Measurements from ENCODE around the gene KIAA0319L. TPM values are rescaled to one million over a fixed set of nuclear protein-coding genes. Genes with fewer than 3 reads are reported as not detected.
"Not testable (repeated sequence)": the region's sequence is repeated elsewhere in the genome, so short reads cannot be mapped to it uniquely, and the experiment has no call there.

KIAA0319L gene
- total RNA-seq, 6 experiments from 2014 or later: 30.5 to 39.0 (median 31.8) TPM

DNA sequence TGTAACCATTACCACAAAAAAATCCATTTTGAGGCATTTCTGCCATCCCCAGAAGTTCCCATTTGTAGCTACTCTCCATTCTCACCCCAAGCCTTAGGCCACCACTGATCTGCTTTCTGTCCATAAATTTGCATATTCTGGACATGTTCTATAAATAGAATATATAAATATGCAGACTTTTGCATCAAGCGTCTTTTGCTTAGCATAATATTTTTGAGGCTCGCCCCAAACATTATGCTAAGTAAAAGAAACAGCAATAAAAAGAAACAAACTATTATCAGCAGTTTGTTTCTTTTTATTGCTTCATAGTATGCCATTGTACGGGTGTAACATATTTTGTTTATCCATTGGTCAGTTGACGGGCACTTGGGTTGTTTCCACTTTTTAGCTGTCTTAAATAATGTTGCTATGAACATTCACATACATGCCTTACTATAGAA is 23.8 kb upstream of the KIAA0319L start:
- Mint-ChIP-seq H3K9me3 (no peaks in the 10 kb centered on the region), H3K27me3 (ENCODE audit: insufficient read depth) (peaks cover 12% of the 10 kb centered on the region), H3K36me3 (ENCODE audit: low read depth) (no peaks in the 10 kb centered on the region), H3K4me1 (ENCODE audit: low read depth) (peaks cover 12% of the 10 kb centered on the region), H3K27ac (no peak overlapping the region), H3K4me3 (no peak overlapping the region)
- no peak for DNase-seq
- no peak for TF ChIP-seq CTCF (IDR thresholded peaks at IDR 0.05)

DNA sequence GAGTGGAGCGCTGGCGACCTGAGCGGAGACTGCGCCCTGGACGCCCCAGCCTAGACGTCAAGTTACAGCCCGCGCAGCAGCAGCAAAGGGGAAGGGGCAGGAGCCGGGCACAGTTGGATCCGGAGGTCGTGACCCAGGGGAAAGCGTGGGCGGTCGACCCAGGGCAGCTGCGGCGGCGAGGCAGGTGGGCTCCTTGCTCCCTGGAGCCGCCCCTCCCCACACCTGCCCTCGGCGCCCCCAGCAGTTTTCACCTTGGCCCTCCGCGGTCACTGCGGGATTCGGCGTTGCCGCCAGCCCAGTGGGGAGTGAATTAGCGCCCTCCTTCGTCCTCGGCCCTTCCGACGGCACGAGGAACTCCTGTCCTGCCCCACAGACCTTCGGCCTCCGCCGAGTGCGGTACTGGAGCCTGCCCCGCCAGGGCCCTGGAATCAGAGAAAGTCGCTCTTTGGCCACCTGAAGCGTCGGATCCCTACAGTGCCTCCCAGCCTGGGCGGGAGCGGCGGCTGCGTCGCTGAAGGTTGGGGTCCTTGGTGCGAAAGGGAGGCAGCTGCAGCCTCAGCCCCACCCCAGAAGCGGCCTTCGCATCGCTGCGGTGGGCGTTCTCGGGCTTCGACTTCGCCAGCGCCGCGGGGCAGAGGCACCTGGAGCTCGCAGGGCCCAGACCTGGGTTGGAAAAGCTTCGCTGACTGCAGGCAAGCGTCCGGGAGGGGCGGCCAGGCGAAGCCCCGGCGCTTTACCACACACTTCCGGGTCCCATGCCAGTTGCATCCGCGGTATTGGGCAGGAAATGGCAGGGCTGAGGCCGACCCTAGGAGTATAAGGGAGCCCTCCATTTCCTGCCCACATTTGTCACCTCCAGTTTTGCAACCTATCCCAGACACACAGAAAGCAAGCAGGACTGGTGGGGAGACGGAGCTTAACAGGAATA is 20.1 kb upstream of the KIAA0319L start:
- Mint-ChIP-seq H3K27ac (no peak overlapping the region), H3K9me3 (no peaks in the 10 kb centered on the region)

DNA sequence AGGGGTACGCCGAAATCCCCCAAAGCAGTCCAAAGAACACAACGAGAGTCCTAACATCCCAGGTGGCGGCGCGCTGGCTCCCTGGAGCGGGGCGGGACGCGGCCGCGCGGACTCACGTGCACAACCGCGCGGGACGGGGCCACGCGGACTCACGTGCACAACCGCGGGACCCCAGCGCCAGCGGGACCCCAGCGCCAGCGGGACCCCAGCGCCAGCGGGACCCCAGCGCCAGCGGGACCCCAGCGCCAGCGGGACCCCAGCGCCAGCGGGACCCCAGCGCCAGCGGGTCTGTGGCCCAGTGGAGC is 19.5 kb upstream of the KIAA0319L start:
- Mint-ChIP-seq H3K27me3 (ENCODE audit: insufficient read depth) (peaks cover 24% of the 10 kb centered on the region), H3K4me1 (ENCODE audit: low read depth) (peaks cover 26% of the 10 kb centered on the region)
- H3K9me3 Mint-ChIP-seq; H3K27ac Mint-ChIP-seq; H3K4me3 Mint-ChIP-seq; H3K36me3 Mint-ChIP-seq (ENCODE audit: low read depth); DNase-seq: not testable (repeated sequence)

More for the DNA sequence above, 20.1 kb upstream of the KIAA0319L start:
- TF ChIP-seq CTCF (IDR thresholded peaks at IDR 0.05): no peak
- H3K27me3 Mint-ChIP-seq (ENCODE audit: insufficient read depth): peaks cover 20% of the 10 kb centered on the region
- peak overlapping the region; percentile 29; the same call in 1 of the 2 replicates for H3K4me3 Mint-ChIP-seq
- H3K4me1 Mint-ChIP-seq (ENCODE audit: low read depth): peaks cover 20% of the 10 kb centered on the region
- H3K36me3 Mint-ChIP-seq (ENCODE audit: low read depth): no peaks in the 10 kb centered on the region
- DNase-seq: no peak

DNA sequence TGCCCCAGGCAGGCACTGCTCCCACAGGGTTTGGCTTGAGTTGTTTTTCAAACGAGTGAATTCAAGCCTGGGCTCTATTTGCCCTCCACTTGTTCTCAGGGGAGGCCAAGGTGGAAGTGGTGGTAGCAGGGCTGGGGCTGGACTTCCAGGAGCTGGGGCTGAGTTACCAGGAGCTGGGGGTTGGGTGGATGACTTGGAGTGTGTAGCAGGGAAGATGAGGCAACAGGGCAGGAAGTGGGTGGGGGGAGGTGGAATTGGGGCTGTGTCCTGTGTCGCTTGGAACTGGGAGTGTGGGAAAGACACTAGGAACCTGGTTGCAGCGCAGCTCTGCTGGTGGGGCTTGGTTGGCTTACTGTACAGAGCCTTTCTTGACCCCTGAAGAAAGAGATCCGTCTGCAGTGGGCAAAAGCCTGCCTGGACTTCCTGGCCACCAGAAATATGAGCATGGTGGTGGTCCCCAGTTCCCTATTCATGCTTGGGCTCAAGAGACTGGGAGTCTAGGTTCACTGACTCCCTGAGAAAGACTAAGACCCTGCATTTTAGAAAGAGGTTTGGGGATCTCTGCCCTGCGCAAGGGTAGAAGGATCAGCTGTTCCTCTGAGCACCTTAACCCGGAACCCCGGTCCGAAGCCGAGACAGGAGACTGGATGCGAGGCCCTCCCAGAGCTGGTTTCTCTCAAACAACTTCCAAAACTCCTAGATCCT is 19.0 kb upstream of the KIAA0319L start:
- no peak for DNase-seq
- peaks cover 26% of the 10 kb centered on the region for H3K27me3 Mint-ChIP-seq (ENCODE audit: insufficient read depth)
- no peaks in the 10 kb centered on the region for H3K36me3 Mint-ChIP-seq (ENCODE audit: low read depth)
- H3K4me3 Mint-ChIP-seq: no peak overlapping the region
- H3K9me3 Mint-ChIP-seq: no peaks in the 10 kb centered on the region
- peaks cover 30% of the 10 kb centered on the region for H3K4me1 Mint-ChIP-seq (ENCODE audit: low read depth)
- no peak for TF ChIP-seq CTCF (IDR thresholded peaks at IDR 0.05)
- no peak overlapping the region for H3K27ac Mint-ChIP-seq

GRCh38 chr1:35575416-35575958 is 18.3 kb upstream of the KIAA0319L start:
- no peaks in the 10 kb centered on the region for H3K36me3 Mint-ChIP-seq (ENCODE audit: low read depth)
- peaks cover 26% of the 10 kb centered on the region for H3K27me3 Mint-ChIP-seq (ENCODE audit: insufficient read depth)
- H3K9me3 Mint-ChIP-seq: no peaks in the 10 kb centered on the region
- peaks cover 34% of the 10 kb centered on the region for H3K4me1 Mint-ChIP-seq (ENCODE audit: low read depth)
- TF ChIP-seq CTCF (IDR thresholded peaks at IDR 0.05): no peak
- no peak overlapping the region for H3K4me3 Mint-ChIP-seq
- no peak overlapping the region for H3K27ac Mint-ChIP-seq
- DNase-seq: no peak

All from HFFc6 (cell line).